ENCODE results near the gene GAMT.

GAMT gene

GRCh38 chr19:1411255-1412191 is 10.2 kb upstream of the GAMT start:
- no peak overlapping the region for H3K4me3 ChIP-seq (ENCODE audit: low read depth, low read length)
- no peak for DNase-seq (ENCODE audit: low read depth)
- TF ChIP-seq CTCF (IDR thresholded peaks at IDR 0.05; ENCODE audit: low read depth, low read length) (no peak), MYC (IDR thresholded peaks at IDR 0.05; ENCODE audit: low read depth, low read length) (no peak), POLR2A (IDR thresholded peaks at IDR 0.05; ENCODE audit: extremely low read depth, insufficient read length) (no peak), MAX (IDR thresholded peaks at IDR 0.05; ENCODE audit: low read depth, low read length) (no peak)

DNA sequence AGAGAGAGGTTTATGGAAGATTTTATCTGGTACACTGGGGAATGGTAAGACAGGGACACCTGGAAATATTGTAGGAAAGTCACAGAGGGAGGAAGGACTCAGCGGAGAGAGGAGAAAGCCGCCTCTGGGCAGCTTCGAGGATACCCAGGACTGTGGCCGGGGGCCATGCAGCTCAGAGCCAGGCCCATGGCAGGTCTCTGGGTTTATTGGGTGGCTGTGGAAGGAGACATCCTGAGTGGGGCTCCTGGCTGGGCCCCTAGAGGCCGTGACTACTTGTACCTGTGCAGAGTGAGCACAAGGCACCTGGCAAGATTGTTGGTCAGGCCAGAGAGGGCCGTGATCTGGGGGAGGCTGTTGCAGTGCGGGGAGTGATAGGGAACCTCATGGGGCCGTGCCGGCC is 9.4 kb upstream of the GAMT start:
- H3K4me3 ChIP-seq (ENCODE audit: low read depth, low read length) = no peak overlapping the region
- DNase-seq (ENCODE audit: low read depth) = no peak
- no peak for TF ChIP-seq POLR2A (IDR thresholded peaks at IDR 0.05; ENCODE audit: extremely low read depth, insufficient read length)
- TF ChIP-seq MYC (IDR thresholded peaks at IDR 0.05; ENCODE audit: low read depth, low read length) = no peak
- TF ChIP-seq MAX (IDR thresholded peaks at IDR 0.05; ENCODE audit: low read depth, low read length) = no peak
- no peak for TF ChIP-seq CTCF (IDR thresholded peaks at IDR 0.05; ENCODE audit: low read depth, low read length)

- no peak for DNase-seq (ENCODE audit: low read depth)
- no peak overlapping the region for H3K4me3 ChIP-seq (ENCODE audit: low read depth, low read length)
- TF ChIP-seq MYC (IDR thresholded peaks at IDR 0.05; ENCODE audit: low read depth, low read length) (no peak), CTCF (IDR thresholded peaks at IDR 0.05; ENCODE audit: low read depth, low read length) (no peak), POLR2A (IDR thresholded peaks at IDR 0.05; ENCODE audit: extremely low read depth, insufficient read length) (no peak), MAX (IDR thresholded peaks at IDR 0.05; ENCODE audit: low read depth, low read length) (no peak)
These were observed 8.9 kb upstream of the GAMT start for GRCh38 chr19:1410136-1410786.

DNA sequence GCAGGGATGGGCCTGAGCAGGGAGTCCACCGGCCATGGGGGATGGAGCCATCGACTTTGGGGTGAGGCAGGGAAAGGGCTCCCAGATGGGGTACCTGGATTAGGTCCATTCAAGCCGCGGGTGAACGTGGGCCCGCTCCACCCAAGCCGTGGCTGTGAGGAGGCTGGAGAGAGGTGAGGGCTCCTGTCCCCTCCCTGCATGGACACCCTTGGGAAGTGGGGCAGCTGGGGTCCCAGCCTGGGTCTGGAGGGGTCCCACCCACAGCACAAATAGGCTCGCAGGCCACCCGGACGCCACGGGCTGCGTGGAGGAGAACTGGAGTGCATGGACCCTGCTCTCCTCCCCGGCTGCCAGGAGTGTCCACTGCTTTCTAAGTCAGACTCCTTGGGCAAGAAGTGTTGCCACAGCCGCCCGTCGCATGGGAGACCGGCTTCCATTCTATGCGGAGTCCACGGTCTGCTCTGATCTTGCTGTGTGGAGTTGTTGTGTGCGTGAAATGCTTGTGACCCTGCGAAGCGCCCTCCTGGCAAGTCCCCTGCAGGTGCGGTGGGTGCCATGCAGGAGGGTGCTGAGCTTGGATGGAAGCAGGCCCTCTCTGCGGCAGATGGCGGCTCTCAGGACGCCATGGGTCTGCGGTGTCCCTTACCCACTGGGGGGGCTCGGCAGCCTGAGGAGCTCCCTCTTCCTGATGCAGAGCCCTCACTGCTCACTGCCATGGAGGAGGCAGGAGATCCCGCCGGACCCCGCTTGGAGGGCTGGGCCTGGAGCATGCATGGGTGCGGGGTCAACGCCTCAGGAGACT is 8.1 kb upstream of the GAMT start:
- DNase-seq (ENCODE audit: low read depth) = no peak
- TF ChIP-seq POLR2A (IDR thresholded peaks at IDR 0.05; ENCODE audit: extremely low read depth, insufficient read length) = no peak
- no peak for TF ChIP-seq CTCF (IDR thresholded peaks at IDR 0.05; ENCODE audit: low read depth, low read length)
- no peak for TF ChIP-seq MYC (IDR thresholded peaks at IDR 0.05; ENCODE audit: low read depth, low read length)
- TF ChIP-seq MAX (IDR thresholded peaks at IDR 0.05; ENCODE audit: low read depth, low read length) = no peak
- H3K4me3 ChIP-seq (ENCODE audit: low read depth, low read length) = peak overlapping the region; percentile 81

- TF ChIP-seq CTCF (IDR thresholded peaks at IDR 0.05; ENCODE audit: low read depth, low read length) = no peak
- TF ChIP-seq MAX (IDR thresholded peaks at IDR 0.05; ENCODE audit: low read depth, low read length) = peak; percentile 60
- H3K4me3 ChIP-seq (ENCODE audit: low read depth, low read length) = peak overlapping the region; percentile 81
- peak; percentile 62 for DNase-seq (ENCODE audit: low read depth)
These were observed 7.2 kb upstream of the GAMT start for GRCh38 chr19:1408300-1409203.

All from NB4 (cell line).